Stimulated activated CD8-positive, alpha-beta memory T cell treated with anti-CD3 and anti-CD28 coated beads, Interleukin-7, amount 100 ng/mL, for 24 hours (primary cell): ENCODE results near the gene ZNF19.

Experiments
- DNase-seq: peaks from one replicate; pipeline ENCODE4 v3.0.0-alpha.2; 2020; ENCODE audit warnings: low read depth

ZNF19 gene

GRCh38 chr16:71441348-71442050 is 47.6 kb downstream of the ZNF19 start:
- DNase-seq = no peak

GRCh38 chr16:71440669-71441347 is 48.3 kb downstream of the ZNF19 start:
- no peak for DNase-seq

- DNase-seq = no peak
These were observed 49.6 kb downstream of the ZNF19 start for GRCh38 chr16:71439523-71439922.

GRCh38 chr16:71436473-71436872 is 52.7 kb downstream of the ZNF19 start:
- DNase-seq = no peak

- DNase-seq = no peak
These were observed 56.2 kb downstream of the ZNF19 start for GRCh38 chr16:71432906-71433305.

GRCh38 chr16:71431991-71432390 is 57.1 kb downstream of the ZNF19 start:
- DNase-seq = no peak

- DNase-seq = no peak
These were observed 57.9 kb downstream of the ZNF19 start for GRCh38 chr16:71431176-71431575.

GRCh38 chr16:71430744-71431143 is 58.4 kb downstream of the ZNF19 start:
- no peak for DNase-seq

- no peak for DNase-seq
These were observed 59.5 kb downstream of the ZNF19 start for GRCh38 chr16:71429581-71429980.

GRCh38 chr16:71428883-71429282 is 60.2 kb downstream of the ZNF19 start:
- no peak for DNase-seq

GRCh38 chr16:71428385-71428784 is 60.7 kb downstream of the ZNF19 start:
- no peak for DNase-seq

- no peak for DNase-seq
These were observed 62.1 kb downstream of the ZNF19 start for GRCh38 chr16:71426880-71427615.

GRCh38 chr16:71426069-71426879 is 62.9 kb downstream of the ZNF19 start:
- peak; percentile 17 for DNase-seq

- no peak for DNase-seq
These were observed 63.4 kb downstream of the ZNF19 start for GRCh38 chr16:71425746-71426068.

GRCh38 chr16:71424626-71425025 is 64.5 kb downstream of the ZNF19 start:
- DNase-seq = no peak

GRCh38 chr16:71423865-71424264 is 65.3 kb downstream of the ZNF19 start:
- no peak for DNase-seq
